Fibroblast of peridontal ligament (primary cell): ENCODE results near the gene MEGF11.

Source experiments
- DNase-seq: peaks from one replicate; pipeline ENCODE4 v3.0.0-alpha.2; 2010; ENCODE audit errors: extremely low read depth

Gene MEGF11

GRCh38 chr15:66219339-66219738 lies 34.2 kb downstream of the MEGF11 start:
- no peak for DNase-seq

GRCh38 chr15:66216806-66217205 lies 36.7 kb downstream of the MEGF11 start:
- no peak for DNase-seq

- no peak for DNase-seq
Observed at GRCh38 chr15:66215811-66216210, 37.7 kb downstream of the MEGF11 start.

- no peak for DNase-seq
Observed at GRCh38 chr15:66214246-66214645, 39.3 kb downstream of the MEGF11 start.

- no peak for DNase-seq
Observed at GRCh38 chr15:66212563-66212921, 41.0 kb downstream of the MEGF11 start.

- no peak for DNase-seq
Observed at GRCh38 chr15:66211670-66212562, 41.6 kb downstream of the MEGF11 start.

GRCh38 chr15:66210684-66211083 lies 42.9 kb downstream of the MEGF11 start:
- no peak for DNase-seq

GRCh38 chr15:66198757-66199156 lies 54.8 kb downstream of the MEGF11 start:
- DNase-seq, result no peak

- DNase-seq, result no peak
Observed at GRCh38 chr15:66196602-66197001, 56.9 kb downstream of the MEGF11 start.

- DNase-seq, result no peak
Observed at GRCh38 chr15:66195621-66196230, 57.8 kb downstream of the MEGF11 start.

- DNase-seq, result no peak
Observed at GRCh38 chr15:66193066-66193465, 60.5 kb downstream of the MEGF11 start.

GRCh38 chr15:66190746-66191145 lies 62.8 kb downstream of the MEGF11 start:
- no peak for DNase-seq

GRCh38 chr15:66189291-66189690 lies 64.3 kb downstream of the MEGF11 start:
- no peak for DNase-seq

GRCh38 chr15:66188464-66188863 lies 65.1 kb downstream of the MEGF11 start:
- DNase-seq, result no peak

GRCh38 chr15:66187271-66187670 lies 66.3 kb downstream of the MEGF11 start:
- DNase-seq, result no peak

GRCh38 chr15:66186049-66186825 lies 67.3 kb downstream of the MEGF11 start:
- DNase-seq, result no peak

GRCh38 chr15:66184936-66185790 lies 68.4 kb downstream of the MEGF11 start:
- DNase-seq, result peak; percentile 10

- DNase-seq, result no peak
Observed at GRCh38 chr15:66184492-66184891, 69.1 kb downstream of the MEGF11 start.

GRCh38 chr15:66180531-66181097 lies 72.9 kb downstream of the MEGF11 start:
- DNase-seq, result no peak

GRCh38 chr15:66178531-66178910 lies 75.0 kb downstream of the MEGF11 start:
- no peak for DNase-seq

- no peak for DNase-seq
Observed at GRCh38 chr15:66172324-66172980, 81.1 kb downstream of the MEGF11 start.
